Peyer's patch (tissue), 4 donors: ENCODE measurements around the gene ALOX5AP.

ENCODE experiments used
- CTCF ChIP-seq, 6 experiments: fragments of 450-650 bp in 4 of 6; fragments of 200-600 bp in 2 of 6; sonication (generic) in 1 of 6; IDR thresholded peaks; one replicate each; pipeline ENCODE4 v1.5.1; 2017 to 2019; ENCODE audit warnings: antibody characterized with exemption in 6 of 6, mild to moderate bottlenecking in 3 of 6, moderate library complexity in 1 of 6
- POLR2A ChIP-seq, 2 donors: fragments of 450-650 bp; IDR thresholded peaks; one replicate each; pipeline ENCODE4 v1.5.1; 2017; ENCODE audit warnings: antibody characterized with exemption in 2 of 2, mild to moderate bottlenecking in 2 of 2, moderate library complexity in 2 of 2

GRCh38 chr13:30743319-30744055 lies 8.1 kb downstream of the ALOX5AP start:
- TF ChIP-seq CTCF (IDR thresholded peaks at IDR 0.05) (no peak), POLR2A (IDR thresholded peaks at IDR 0.05) (no peak)
